Keratinocyte (primary cell): ENCODE data around the gene VEZT. TPM values are rescaled to one million over a fixed set of nuclear protein-coding genes. Genes with fewer than 3 reads are reported as not detected.

Experiments used
- DNase-seq: peaks from one replicate; pipeline ENCODE4 v3.0.0-alpha.2; 2011; ENCODE audit warnings: low read depth, missing footprints, low spot score
- FAIRE-seq: peaks from 2 replicates; lab custom pipeline; 2011; peaks lifted over from hg19 to GRCh38; lab: Jason Lieb, UNC
- H2AFZ ChIP-seq: 2 replicates; pipeline ENCODE4 v1.6.0; 2012; ENCODE audit warnings: low read length, control low read depth, inconsistent platforms; ENCODE audit not compliant: control insufficient read depth
- H3K27ac ChIP-seq: 2 replicates; pipeline ENCODE4 v1.5.1; 2011; ENCODE audit warnings: low read length; ENCODE audit not compliant: control insufficient read depth, insufficient read depth
- H3K27me3 ChIP-seq: 3 replicates; pipeline ENCODE4 v1.6.0; 2011; ENCODE audit warnings: low read length; ENCODE audit not compliant: control insufficient read depth, insufficient read depth; ENCODE audit errors: extremely low read depth
- H3K36me3 ChIP-seq, 2 experiments: 2 replicates in 1 of 2; 3 replicates in 1 of 2; pipeline ENCODE4 v1.5.1; 2011; ENCODE audit warnings: low read length in 2 of 2, mild to moderate bottlenecking in 1 of 2; ENCODE audit not compliant: control insufficient read depth in 2 of 2, insufficient read depth in 2 of 2; ENCODE audit errors: extremely low read depth in 1 of 2
- H3K4me1 ChIP-seq: 3 replicates; pipeline ENCODE4 v1.5.1; 2011; ENCODE audit warnings: low read length; ENCODE audit not compliant: control insufficient read depth, insufficient read depth; ENCODE audit errors: extremely low read depth
- H3K4me2 ChIP-seq: 3 replicates; pipeline ENCODE4 v1.6.0; 2011; ENCODE audit warnings: low read depth, low read length; ENCODE audit not compliant: control insufficient read depth, insufficient read depth; ENCODE audit errors: extremely low read depth
- H3K4me3 ChIP-seq, 3 experiments: fragments of 200-600 bp in 1 of 3; sonication (generic) in 1 of 3; 2 replicates in 2 of 3; 3 replicates in 1 of 3; pipeline ENCODE4 v1.5.1; 2011 to 2016; ENCODE audit warnings: low read length in 3 of 3, mild to moderate bottlenecking in 3 of 3, control low read depth in 2 of 3, inconsistent platforms in 1 of 3, low read depth in 1 of 3, mixed read lengths in 1 of 3, mixed run types in 1 of 3, moderate library complexity in 1 of 3; ENCODE audit not compliant: control insufficient read depth in 2 of 3, insufficient read depth in 2 of 3; ENCODE audit errors: extremely low read depth in 1 of 3
- H3K79me2 ChIP-seq: 2 replicates; pipeline ENCODE4 v1.6.0; 2012; ENCODE audit warnings: low read length; ENCODE audit not compliant: control insufficient read depth, insufficient read depth
- H3K9ac ChIP-seq: 3 replicates; pipeline ENCODE4 v1.6.0; 2011; ENCODE audit warnings: low read length; ENCODE audit not compliant: control insufficient read depth, insufficient read depth; ENCODE audit errors: extremely low read depth
- H3K9me1 ChIP-seq: 3 replicates; pipeline ENCODE4 v1.6.0; 2011; ENCODE audit warnings: low read length; ENCODE audit not compliant: control insufficient read depth, insufficient read depth; ENCODE audit errors: extremely low read depth
- H3K9me3 ChIP-seq: 2 replicates; pipeline ENCODE4 v1.5.1; 2012; ENCODE audit warnings: low read depth, low read length; ENCODE audit not compliant: control insufficient read depth
- H4K20me1 ChIP-seq: 3 replicates; pipeline ENCODE4 v1.6.0; 2011; ENCODE audit warnings: low read length; ENCODE audit not compliant: control insufficient read depth, insufficient read depth; ENCODE audit errors: extremely low read depth
- CTCF ChIP-seq, 3 experiments: IDR thresholded peaks in 1 of 3; conservative IDR thresholded peaks in 1 of 3; optimal IDR thresholded peaks in 1 of 3; 2 replicates in 2 of 3; 3 replicates in 1 of 3; pipeline versions ENCODE3 to v1.5.1; 2011; ENCODE audit warnings: low read length in 3 of 3, mild to moderate bottlenecking in 3 of 3, moderate library complexity in 2 of 3, control low read depth in 1 of 3, inconsistent platforms in 1 of 3; ENCODE audit not compliant: insufficient read depth in 2 of 3; ENCODE audit errors: extremely low read depth in 1 of 3
- EZH2 ChIP-seq: IDR thresholded peaks from one replicate; pipeline ENCODE4 v1.6.1; 2012; ENCODE audit warnings: inconsistent platforms, mild to moderate bottlenecking, low read length, moderate library complexity
- dilution Hi-C: fragments of 300-500 bp; cut with MboI; formaldehyde crosslinking; loops from one replicate; pipeline ENCODE4 v1.7.0; 2020; ENCODE audit warnings: low sequenced_read_pairs; ENCODE audit not compliant: extremely low pct_ligation_motif_present
- polyA plus RNA-seq, 5 experiments: library from polyadenylated mRNA; depleted of rRNA in 3 of 5; stranded (reverse) in 3 of 5; stranded (forward) in 1 of 5; unstranded in 1 of 5; fragments of >200 nt; gene quantifications; 1 replicate in 1 of 5; 2 replicates in 3 of 5; 3 replicates in 1 of 5; pipeline versions ENCODE4 v1.2.1 to v1.2.3, GENCODE V29; 2011 to 2012; ENCODE audit warnings: missing spikeins in 2 of 5, low read depth in 1 of 5, low replicate concordance in 1 of 5

Gene VEZT
- polyA plus RNA-seq, 1 donor (not counting 4 experiments of a cell fraction or from before 2014, with no cell fraction given), result 169 TPM

GRCh38 chr12:95298916-95299315, 81.3 kb downstream of the VEZT start:
- FAIRE-seq, result no peak
- Histone ChIP-seq H3K36me3 (peaks cover 3 to 14% of the 10 kb centered on the region in 2 experiments), H3K9ac (no peak overlapping the region), H4K20me1 (no peaks in the 10 kb centered on the region), H3K9me3 (no peaks in the 10 kb centered on the region), H3K79me2 (no peaks in the 10 kb centered on the region), H3K4me2 (no peak overlapping the region), H2AFZ (no peak overlapping the region), H3K4me3 (no peak overlapping the region), H3K27me3 (no peaks in the 10 kb centered on the region), H3K27ac (no peak overlapping the region), H3K4me1 (no peaks in the 10 kb centered on the region), H3K9me1 (no peaks in the 10 kb centered on the region)
- dilution Hi-C loops, result no loop called here
- no peak for DNase-seq
- TF ChIP-seq EZH2, result no peak
- TF ChIP-seq CTCF (optimal IDR thresholded peaks at IDR 0.05 in 1 of 3, IDR thresholded peaks at IDR 0.05 in 1 of 3, conservative IDR thresholded peaks at IDR 0.05 in 1 of 3; ENCODE audit: extremely low read depth in 1 of 3, insufficient read depth in 2 of 3, low read length in 3 of 3), result no peak

GRCh38 chr12:95300286-95300685, 82.7 kb downstream of the VEZT start:
- H2AFZ ChIP-seq, result no peak overlapping the region
- H3K27ac ChIP-seq, result no peak overlapping the region
- FAIRE-seq (no peak), DNase-seq (no peak)
- H3K9ac ChIP-seq, result no peak overlapping the region
- no peak for TF ChIP-seq CTCF (optimal IDR thresholded peaks at IDR 0.05 in 1 of 3, IDR thresholded peaks at IDR 0.05 in 1 of 3, conservative IDR thresholded peaks at IDR 0.05 in 1 of 3; ENCODE audit: extremely low read depth in 1 of 3, insufficient read depth in 2 of 3, low read length in 3 of 3)
- TF ChIP-seq EZH2, result no peak
- no peaks in the 10 kb centered on the region for H3K9me3 ChIP-seq
- H3K27me3 ChIP-seq, result no peaks in the 10 kb centered on the region
- peaks cover 4 to 11% of the 10 kb centered on the region in 2 experiments for H3K36me3 ChIP-seq
- H3K4me2 ChIP-seq, result no peak overlapping the region
- H4K20me1 ChIP-seq, result no peaks in the 10 kb centered on the region
- H3K4me1 ChIP-seq, result peaks cover 5% of the 10 kb centered on the region
- dilution Hi-C loops, result no loop called here
- H3K4me3 ChIP-seq, result no peak overlapping the region
- H3K79me2 ChIP-seq, result no peaks in the 10 kb centered on the region
- H3K9me1 ChIP-seq, result no peaks in the 10 kb centered on the region
